DLD1 (cell line): ENCODE measurements around the gene BATF.

Experiments
- in situ Hi-C: cut with HindIII; loops from 2 replicates; pipeline ENCODE4 v1.10.0; 2017; ENCODE audit warnings: low sequenced_read_pairs

BATF gene

DNA sequence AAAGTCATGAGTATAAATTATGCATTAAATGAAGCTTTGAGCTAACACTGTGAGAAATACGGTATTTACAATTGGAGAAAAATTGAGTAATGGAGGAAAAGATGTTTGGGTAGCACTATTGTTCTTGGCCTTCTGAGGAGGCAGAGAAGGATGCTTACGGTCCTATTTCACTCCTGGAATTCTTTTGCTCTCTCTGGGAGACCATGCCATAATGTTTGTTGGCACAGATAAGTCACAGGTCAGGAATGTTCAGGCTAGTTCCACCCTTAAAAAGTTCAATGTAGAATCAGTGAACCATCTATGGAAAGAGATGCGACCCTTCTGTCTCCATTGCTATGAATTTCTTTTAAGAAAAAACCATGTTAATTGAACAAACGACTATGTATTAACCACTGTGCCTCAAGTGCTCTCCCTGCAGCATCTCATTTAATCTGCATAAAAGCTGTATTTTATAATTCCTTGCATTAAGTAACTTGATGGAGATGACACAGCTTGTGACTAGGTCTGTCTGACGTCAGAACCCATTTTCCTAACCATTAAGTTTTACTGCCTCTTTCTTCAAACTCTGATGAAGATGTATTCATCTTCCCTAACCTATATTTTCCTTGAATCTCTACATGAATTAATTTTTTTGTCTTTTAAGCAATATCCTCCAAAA, 9.5 kb downstream of the BATF start:
- in situ Hi-C loops = no loop called here

DNA sequence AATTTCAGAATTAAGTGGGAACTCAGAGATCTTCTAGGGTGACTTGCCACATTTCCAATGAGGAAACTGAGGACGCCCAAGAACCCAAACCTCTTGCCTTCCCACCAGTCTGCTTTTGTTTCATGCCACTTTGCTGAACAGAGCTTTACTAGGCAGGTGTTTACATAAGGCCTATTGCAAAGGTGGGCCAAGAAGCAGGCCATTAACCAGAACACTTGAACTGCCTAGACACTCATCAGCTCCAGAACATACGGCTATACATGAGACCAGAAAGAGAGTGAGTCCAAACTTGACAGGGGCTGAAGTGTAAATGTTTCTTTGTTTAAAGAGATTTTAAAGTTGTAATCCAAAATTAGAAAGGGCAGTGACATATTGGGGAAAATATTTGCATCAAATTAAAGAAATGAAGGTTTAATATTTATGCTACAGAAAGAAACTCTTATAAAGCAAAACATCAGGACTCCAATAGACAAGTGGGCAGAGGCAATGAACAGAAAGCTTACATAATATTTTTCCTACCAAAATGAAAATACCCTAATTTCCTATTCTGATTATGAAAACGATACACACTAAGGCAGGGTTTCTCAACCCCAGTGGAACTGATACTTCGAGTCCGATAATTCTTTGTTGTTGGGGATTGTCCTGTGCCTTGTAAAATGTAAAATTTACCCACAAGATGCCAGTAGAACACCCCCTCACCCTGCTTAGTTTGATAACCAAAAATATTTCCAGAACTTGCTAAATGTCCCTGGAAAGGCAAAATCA, 11.7 kb downstream of the BATF start:
- in situ Hi-C loops = no loop called here

DNA sequence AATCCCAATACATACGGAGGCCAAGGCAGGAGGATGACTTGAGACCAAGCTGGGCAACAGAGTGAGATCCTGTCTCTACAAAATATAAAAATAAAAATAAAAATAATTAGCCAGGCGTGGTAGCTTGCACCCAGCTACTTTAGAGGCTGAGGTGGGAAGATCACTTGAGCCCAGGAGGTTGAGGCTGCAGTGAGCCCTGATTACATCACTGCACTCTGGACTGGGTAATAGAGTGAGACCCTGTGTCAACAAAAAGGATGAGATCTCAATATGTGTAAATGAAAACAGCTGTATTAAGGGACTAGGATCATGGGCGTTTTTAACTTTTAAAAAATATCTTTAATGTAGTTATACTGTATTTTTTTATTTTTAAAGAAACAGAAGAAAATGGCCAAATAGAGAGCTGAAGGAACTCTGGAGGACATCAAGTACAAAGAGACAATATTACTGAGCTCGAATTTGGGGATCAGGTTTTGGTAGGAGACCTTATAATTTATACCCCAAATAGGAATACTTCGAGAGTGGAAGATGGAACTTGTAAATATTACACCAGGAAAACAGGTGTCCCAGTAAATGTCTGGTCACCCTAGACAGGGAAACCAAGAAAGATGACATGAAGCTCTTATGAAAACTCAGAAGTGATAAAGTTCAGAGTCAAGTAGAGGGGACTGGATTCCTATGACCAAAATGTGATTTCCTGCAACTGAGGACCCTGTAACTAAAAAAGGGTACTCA, 13.1 kb downstream of the BATF start:
- in situ Hi-C loops = no loop called here

DNA sequence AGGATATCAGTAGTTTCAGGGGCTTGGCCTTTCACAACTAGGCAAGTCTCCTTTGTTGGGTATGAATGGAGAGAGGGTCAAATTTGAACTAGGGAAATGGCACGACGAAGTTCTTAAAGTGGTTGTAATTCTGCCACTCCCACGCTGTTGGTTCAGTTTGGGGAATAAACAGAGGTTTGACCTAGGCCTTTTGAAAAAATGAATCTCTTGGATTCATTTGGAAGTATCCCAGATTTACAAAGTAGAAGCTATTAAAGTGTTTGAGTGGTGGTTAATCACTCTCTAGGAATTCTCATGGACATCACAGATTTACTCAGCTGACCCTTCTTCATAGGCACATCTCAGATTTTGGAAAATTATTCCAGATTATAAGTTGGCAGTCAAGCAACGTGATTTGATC, 14.8 kb downstream of the BATF start:
- in situ Hi-C loops = no loop called here

DNA sequence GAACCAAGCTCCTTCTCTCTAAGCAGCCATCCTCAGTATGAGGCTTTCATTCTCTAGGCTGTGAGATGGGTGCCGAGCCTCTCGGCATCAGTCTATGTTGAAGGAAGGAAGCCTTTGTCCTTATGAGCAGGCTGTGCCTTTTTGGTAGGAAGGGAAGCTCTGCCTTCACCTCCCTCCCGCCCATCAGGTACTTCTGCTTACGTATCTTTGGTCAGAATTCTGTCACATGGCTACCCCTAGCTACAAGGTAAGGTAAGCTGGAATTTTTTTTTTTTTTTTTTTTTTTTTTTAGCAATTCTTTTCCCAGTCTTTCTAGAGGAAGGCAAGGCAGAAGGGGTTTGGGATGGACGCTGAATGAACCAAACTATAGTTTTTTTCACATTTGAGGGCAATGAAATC, 16.9 kb downstream of the BATF start:
- in situ Hi-C loops = no loop called here

DNA sequence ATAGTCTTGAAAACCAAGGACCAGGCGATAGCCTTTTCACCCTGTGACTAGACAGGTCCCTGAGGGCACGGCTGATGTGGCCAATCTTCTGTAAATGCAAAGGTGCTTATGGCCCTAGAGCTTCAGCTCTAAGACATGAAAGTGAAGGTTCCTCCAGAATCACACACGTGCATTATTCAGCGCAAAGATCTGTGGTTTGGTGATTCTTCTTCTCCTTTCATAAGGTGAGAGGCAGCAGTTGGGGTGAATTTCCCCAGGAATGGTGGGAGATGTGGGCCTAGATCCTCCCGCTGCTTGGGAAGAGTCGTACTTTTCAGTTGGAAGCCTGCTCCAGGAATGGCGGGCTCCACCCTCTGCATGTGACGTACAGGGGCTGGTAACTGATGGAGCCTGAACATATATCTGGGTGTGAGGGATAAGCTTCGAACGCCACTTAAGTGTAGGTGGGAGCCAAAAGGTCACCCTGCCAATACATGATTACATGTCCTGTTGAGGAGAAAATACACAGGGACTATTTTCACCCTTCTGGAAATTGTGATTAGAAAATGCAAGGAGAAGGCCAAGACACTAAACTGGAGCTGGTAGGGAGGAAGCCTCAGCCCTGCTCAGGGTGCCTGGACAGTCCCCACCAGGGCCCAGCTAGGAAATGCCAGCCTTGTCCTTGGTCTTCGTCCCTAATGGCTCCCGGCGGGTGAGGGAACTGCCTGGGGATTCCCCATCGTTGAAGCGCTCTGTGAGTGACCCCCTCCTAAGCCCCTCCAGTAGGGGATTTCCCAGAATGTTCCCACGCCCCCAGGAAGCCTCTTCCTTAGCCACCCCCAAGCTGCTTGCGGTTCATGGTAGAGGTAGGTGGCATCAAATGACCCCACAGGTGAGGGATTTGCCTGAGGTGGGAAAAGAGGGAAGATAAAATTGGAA, 17.6 kb downstream of the BATF start:
- in situ Hi-C loops = no loop called here

DNA sequence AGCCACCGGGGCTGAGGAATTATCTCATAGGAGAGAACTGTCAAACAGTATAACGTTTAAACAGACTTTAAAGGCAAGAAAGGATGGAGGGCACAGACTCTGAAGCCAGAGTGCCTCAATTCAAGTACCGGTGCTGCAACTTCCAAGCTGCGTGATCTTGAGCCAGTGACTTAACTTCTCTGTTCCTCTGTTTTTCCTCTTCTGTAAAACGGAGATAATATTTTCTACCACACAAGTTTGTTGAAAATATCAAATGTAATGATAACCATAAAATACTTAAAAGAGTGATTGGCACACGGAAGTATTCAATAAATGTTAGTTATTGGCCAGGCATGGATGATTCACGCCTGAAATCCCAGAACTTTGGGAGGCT, 18.2 kb downstream of the BATF start:
- in situ Hi-C loops = no loop called here

DNA sequence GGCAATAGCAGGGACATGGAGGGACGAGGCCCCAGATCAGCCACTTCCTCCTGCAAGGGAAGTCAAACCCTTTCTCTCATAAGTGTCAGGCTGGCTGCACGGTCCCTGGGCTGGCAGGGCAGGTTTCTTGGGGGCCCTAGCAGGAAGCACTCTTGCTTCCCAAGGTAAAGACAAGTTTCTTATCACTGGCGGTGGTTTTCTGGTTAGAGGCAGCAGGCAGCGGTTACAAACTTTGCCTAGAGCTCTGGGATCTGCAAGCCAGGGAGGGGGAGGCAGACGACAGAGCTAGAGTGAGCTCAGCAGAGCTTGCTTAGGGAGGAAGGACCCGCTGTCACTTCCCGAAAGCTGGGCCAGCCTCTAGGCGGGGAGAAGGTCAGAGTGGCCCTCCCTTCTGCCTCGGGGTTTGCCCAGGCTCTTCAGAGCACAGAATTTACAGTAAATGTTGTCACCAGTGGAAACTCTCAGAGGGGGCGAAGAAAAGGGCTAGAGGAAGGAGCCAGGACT, 20.4 kb downstream of the BATF start:
- in situ Hi-C loops = no loop called here

DNA sequence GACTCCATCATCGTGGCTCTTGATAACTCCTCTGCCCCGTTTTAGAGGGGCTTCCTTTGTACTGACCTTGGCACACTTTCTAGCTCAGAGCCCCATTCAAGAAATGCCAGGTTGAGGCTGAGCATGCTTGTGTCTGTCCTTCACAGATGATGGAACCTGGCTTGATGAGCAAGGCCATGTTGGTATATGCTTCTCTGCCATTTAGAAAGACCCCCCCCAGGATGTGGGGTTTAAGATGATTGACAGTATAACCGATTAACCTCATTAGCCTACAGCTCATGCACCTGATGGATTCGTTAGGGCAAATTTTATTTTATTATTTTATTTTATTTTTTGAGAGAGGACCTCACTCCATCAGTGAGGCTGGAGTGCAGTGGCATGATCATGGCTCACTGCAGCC, 21.0 kb downstream of the BATF start:
- in situ Hi-C loops = no loop called here

DNA sequence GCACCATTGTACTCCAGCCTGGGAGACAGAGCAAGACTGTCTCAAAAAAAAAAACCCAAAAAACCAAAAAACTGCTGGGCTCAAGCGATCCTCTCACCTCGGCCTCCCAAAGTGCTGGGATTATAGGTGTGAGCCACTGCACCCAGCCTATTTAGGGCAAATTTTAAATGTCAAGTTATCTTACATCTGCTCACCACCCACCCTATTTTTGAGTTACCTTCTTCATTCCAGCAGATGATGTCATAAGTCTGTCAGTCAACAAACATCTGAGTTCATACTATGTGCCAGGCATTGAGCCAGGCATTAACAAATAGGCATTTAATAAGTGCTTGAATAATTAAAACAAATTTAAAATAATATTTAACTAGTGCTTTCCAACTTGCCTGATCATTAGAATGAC, 21.5 kb downstream of the BATF start:
- in situ Hi-C loops = no loop called here

DNA sequence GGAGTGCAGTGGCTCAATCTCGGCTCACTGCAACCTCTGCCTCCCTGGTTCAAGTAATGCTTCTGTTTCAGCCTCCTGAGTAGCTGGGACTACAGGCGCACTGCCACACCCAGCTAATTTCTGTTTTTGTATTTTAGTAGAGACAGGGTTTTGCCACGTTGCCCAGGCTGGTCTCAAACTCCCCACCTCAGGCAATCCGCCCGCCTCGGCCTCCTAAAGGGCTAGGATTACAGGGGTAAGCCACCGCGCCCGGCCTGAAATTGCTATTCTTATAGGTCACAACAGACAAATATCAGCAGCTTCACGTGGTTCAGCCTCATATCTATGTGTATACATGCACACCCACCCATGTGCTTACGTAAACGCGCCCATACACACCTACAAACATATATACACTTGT, 23.6 kb downstream of the BATF start:
- in situ Hi-C loops = no loop called here

DNA sequence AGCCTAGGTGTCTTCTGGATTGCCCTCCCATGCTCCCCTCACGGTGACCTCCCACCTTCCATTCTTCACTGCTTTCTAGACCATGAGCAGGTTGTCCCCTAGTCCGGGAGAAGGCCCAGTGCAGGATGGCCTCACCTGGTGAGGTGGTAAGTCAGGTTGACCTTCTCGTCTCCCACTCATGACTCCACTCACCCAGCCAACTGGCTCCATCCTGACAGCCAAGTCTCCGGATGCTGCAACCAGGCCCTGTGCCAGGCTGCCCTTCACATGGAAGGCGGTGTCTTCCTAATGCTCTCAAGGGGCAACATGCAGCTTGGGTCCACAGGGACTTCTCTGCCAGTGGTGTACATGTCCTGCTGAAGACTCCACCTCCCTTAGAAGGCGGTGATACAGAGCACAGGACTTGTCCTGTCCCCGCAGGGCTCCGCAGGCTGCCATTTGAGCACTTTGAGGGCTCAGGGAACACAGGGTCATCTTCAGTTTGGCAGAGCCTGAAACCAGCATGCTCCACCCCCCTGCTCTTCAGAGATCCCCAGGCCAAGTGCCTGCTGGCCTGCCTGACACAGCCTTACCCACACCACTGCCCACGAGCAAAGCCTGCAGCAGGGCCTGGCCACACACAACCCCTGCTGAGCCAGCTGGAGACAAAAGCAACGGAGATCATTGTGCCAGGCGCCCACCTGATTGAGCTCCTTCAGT, 25.4 kb downstream of the BATF start:
- in situ Hi-C loops = no loop called here

DNA sequence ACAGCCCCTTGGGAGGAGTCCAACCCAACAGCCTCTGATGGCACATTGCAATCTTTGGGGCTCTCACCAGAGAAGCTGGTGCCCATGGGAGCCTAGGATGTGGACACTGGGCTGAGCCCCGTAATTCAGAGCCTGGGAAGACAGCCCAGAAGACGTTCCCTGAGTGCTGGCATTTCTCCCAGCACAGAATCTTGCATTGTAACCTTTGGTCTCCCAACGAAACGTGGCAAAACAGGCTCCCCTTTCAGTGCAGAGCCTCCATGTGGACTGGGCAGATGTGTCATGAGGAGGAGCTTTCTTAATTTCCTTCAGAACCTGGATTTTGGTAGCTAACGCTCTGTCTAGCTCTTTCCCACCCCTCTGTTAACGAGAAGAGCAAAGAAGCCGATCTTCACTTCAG, 26.3 kb downstream of the BATF start:
- in situ Hi-C loops = no loop called here

DNA sequence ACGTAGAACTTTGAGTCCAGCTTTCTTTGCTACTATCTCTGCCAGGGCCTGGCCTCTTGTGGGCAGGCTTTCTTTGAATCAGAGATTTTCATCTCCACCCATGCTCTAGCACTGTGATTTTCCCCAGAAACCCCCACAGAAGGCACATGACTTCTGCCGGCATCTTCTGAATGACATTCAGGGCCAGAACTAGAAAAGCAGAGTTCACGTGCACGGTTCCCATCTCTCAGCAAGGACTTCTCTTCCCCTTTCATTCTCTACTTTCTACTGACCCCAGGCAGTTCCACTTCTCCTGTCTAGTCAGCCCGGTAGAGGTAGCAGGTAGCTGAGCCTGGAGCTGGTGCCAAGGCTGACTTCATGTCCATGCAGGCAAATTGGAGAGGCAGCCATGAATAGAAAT, 26.9 kb downstream of the BATF start:
- in situ Hi-C loops = no loop called here

DNA sequence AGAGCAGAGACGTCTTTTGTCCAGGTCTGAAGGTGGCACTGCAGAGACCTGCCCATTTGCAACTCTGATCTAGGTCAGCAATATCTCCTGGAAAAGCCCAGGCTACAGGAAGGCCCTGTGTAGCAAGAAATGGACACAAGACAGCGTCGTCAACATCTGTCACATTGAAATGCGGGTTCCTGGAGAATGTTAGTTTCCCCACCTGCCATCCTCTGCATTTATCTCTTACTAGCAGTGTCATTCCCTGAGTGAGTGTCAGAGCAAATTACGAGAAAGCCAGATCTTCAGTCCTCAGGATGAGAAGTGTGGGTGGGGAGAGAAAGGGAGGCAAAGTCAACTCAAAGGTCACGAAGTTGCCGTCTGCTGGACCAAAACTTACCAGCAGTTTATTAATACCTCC, 28.8 kb downstream of the BATF start:
- in situ Hi-C loops = no loop called here

DNA sequence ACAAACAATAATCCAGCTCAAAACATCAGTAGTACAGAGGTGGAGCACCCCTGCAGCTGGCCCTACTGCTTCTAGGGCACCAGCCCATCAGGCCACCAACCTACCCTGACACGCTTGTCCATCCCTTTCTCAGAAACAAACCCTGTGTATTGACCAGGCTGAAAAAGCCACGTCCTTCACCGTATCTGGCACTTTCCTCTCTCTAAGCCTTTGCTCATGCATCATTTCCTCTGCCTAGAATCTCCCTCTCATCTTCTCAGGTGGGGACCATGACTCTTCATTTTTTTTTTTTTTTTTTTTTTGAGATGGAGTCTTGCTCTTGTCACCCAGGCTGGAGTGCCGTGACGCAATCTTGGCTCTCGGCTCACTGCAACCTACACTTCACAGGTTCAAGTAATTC, 30.9 kb downstream of the BATF start:
- in situ Hi-C loops = no loop called here

DNA sequence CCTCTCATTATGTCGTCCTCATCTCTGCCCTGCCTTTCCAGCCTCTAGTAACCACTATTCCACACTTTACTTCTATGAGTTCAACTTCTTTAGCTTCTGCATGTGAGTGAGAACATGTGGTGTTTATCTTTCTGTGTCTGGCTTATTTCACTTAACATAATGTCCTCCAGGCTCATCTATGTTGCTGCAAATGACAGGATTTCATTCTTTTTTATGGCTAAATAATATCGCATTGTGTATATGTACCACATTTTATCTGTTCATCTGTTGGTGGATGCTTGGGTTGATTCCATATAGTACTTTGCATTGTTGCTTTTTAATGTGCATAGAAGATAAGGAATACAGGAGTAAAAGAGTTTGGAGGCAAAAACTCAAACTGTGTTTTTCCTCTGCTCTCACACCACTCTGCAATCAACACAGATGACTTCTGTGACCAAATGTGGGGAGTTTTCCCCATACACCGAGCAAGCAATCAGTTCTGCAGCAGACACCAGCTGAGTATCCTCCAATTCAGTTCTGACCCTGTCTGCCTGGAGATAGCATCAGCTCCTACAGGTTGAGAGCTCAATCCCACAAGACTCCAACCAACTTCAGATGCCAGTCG, 31.6 kb downstream of the BATF start:
- in situ Hi-C loops = no loop called here

DNA sequence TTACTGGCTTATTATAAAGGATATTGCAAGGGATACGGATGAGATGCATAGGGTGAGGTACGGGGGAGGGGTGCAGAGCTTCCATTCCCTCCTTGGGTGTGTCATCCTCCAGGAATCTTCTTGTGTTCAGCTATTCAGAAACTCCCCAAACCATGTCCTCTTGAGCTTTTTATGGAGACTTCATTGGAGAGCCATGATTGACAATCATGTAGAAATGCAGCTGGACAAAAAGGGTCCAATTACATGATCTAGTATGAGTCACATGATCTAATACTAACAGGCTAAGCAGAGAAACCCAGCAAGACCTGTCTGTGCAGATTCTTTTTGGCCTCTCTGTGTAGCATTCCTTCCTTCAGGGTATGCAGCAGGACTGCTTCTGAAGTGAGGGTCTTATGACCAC, 32.2 kb downstream of the BATF start:
- in situ Hi-C loops = no loop called here

DNA sequence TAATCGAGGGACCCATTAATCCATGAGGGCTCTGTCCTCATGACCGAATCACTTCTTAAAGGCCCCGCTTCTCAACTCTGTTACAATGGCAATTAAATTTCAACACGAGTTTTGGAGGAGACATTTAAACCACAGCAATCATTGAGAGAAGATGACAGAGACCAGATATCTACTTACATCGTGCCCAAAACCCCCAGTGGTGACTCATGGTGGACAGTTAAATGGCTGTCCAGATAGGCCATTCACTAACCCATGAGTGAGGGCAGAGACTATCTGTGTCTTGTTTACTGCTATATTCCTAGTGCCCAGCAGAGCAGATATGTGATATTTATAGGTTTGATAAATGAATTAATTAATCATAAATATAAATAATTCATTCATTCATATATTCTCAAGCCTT, 36.2 kb downstream of the BATF start:
- in situ Hi-C loops = no loop called here

DNA sequence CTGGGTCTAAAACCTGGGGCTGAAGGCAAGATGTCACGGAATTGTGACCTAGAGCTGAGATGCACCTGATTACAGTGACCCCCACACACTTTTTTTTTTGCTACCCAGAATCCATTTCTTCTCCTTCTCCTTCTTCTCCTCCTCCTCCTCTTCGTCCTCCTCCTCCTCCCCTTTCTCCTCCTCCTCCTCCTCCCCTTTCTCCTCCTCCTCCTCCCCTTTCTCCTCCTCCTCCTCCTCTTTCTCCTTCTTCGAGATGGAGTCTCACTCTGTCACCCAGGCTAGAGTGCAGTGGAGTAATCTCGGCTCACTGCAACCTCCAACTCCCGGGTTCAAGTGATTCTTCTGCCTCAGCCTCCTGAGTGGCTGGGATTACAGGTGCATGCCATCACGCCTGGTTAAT, 36.8 kb downstream of the BATF start:
- in situ Hi-C loops = no loop called here
